ENCODE measurements around the gene TNKS2.
"Not testable (repeated sequence)": the region's sequence is repeated elsewhere in the genome, so short reads cannot be mapped to it uniquely, and the experiment has no call there.

The TNKS2 gene

GRCh38 chr10:91885362-91886079 is 87.3 kb downstream of the TNKS2 start:
- Histone ChIP-seq H3K4me3 (ENCODE audit: insufficient read depth, low read depth, low read length) (no peak overlapping the region), H3K27me3 (ENCODE audit: control insufficient read depth, insufficient read depth, low read length, poor library complexity, severe bottlenecking) (no peaks in the 10 kb centered on the region), H3K9me3 (ENCODE audit: control insufficient read depth, low read length) (no peaks in the 10 kb centered on the region), H3K27ac (ENCODE audit: insufficient read depth, low read depth, low read length, poor library complexity, severe bottlenecking) (peak overlapping the region; percentile 66), H3K4me1 (ENCODE audit: control insufficient read depth, insufficient read depth, low read length) (peaks cover 50% of the 10 kb centered on the region), H3K36me3 (ENCODE audit: control insufficient read depth, insufficient read depth, low read length) (no peaks in the 10 kb centered on the region)
- 93 to 95% methylated on average over 8 of the region's 9 CpGs for WGBS, 2 experiments

DNA sequence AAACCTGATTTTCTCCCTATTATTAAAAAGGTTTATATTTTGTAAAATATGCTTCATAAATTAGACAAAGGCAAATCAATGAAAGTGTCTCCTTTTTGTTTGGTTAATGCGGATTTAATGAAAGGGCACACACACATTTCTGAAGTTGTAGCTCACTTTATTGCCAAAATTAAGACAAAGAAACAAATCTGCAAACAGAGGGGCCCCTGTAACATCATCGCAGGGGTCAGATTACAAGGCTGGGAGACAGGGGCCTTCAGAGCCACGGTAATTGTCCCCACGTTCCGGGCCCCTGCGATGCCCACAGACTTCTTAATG is 88.7 kb downstream of the TNKS2 start:
- Histone ChIP-seq H3K4me1 (ENCODE audit: control insufficient read depth, insufficient read depth, low read length) (peaks cover 48% of the 10 kb centered on the region), H3K36me3 (ENCODE audit: control insufficient read depth, insufficient read depth, low read length) (no peaks in the 10 kb centered on the region), H3K27me3 (ENCODE audit: control insufficient read depth, insufficient read depth, low read length, poor library complexity, severe bottlenecking) (no peaks in the 10 kb centered on the region), H3K4me3 (ENCODE audit: insufficient read depth, low read depth, low read length) (no peak overlapping the region), H3K27ac (ENCODE audit: insufficient read depth, low read depth, low read length, poor library complexity, severe bottlenecking) (peak overlapping the region; percentile 82), H3K9me3 (ENCODE audit: control insufficient read depth, low read length) (no peaks in the 10 kb centered on the region)
- WGBS, 2 experiments = 0% methylated on average over 6 of the region's 6 CpGs

- H3K36me3 ChIP-seq (ENCODE audit: control insufficient read depth, insufficient read depth, low read length) = no peaks in the 10 kb centered on the region
- H3K27me3 ChIP-seq (ENCODE audit: control insufficient read depth, insufficient read depth, low read length, poor library complexity, severe bottlenecking) = no peaks in the 10 kb centered on the region
- H3K9me3 ChIP-seq (ENCODE audit: control insufficient read depth, low read length) = no peaks in the 10 kb centered on the region
- peak overlapping the region; percentile 82 for H3K27ac ChIP-seq (ENCODE audit: insufficient read depth, low read depth, low read length, poor library complexity, severe bottlenecking)
- WGBS, 2 experiments = 1 to 2% methylated on average over 56 to 59 of the region's 59 CpGs
- peaks cover 48% of the 10 kb centered on the region for H3K4me1 ChIP-seq (ENCODE audit: control insufficient read depth, insufficient read depth, low read length)
- peak overlapping the region; percentile 16 for H3K4me3 ChIP-seq (ENCODE audit: insufficient read depth, low read depth, low read length)
Observed at GRCh38 chr10:91887272-91888076, 89.2 kb downstream of the TNKS2 start.

DNA sequence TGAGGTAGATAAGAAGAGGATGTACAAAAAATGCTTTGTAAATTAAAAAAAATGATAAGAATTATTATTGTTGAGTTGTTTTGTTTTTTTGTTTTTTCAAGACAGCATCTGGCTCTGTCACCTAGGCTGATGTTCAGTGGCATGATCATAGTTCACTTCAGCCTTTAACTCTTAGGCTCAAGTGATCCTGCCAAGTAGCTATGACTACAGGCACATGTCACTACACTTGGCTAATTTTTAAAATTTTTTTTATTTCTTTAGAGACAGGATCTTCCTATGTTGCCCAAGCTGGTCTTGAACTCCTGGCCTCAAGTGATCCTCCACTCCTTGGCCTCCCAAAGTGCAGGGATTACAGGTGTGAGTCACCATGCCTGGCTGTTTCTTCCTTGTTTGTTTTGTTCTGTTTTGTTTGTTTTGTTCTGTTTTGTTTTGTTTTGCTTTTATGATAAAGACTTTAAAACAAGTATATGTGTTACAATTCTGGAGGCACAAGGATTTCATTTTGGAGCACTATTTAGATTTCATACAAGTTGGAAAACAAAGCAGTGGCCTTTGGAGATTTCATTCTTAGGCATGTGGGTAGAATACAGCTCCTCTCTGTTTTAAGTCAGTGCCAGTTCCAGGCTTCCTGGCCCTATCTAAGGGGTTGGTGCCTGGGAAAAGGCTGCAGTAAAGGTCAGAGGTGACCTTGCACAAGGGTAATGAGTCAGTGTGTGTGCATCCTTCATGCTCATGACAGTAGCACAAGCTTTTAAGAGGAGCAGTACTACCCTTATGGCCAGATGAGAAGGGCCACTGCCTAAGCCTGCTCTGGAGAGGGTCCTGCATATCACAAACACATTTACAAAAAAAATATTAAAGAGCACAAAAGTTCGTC is 93.1 kb downstream of the TNKS2 start:
- WGBS, 2 experiments = 95% methylated on average over 1 of the region's 1 CpG
- Histone ChIP-seq H3K36me3 (ENCODE audit: control insufficient read depth, insufficient read depth, low read length) (no peaks in the 10 kb centered on the region), H3K27ac (ENCODE audit: insufficient read depth, low read depth, low read length, poor library complexity, severe bottlenecking) (peak overlapping the region; percentile 50), H3K4me3 (ENCODE audit: insufficient read depth, low read depth, low read length) (no peak overlapping the region), H3K9me3 (ENCODE audit: control insufficient read depth, low read length) (no peaks in the 10 kb centered on the region), H3K4me1 (ENCODE audit: control insufficient read depth, insufficient read depth, low read length) (peaks cover 17% of the 10 kb centered on the region), H3K27me3 (ENCODE audit: control insufficient read depth, insufficient read depth, low read length, poor library complexity, severe bottlenecking) (no peaks in the 10 kb centered on the region)

GRCh38 chr10:91893051-91893450 is 94.8 kb downstream of the TNKS2 start:
- Histone ChIP-seq H3K9me3 (ENCODE audit: control insufficient read depth, low read length) (peaks cover 3% of the 10 kb centered on the region), H3K4me3 (ENCODE audit: insufficient read depth, low read depth, low read length) (no peak overlapping the region), H3K36me3 (ENCODE audit: control insufficient read depth, insufficient read depth, low read length) (no peaks in the 10 kb centered on the region), H3K27me3 (ENCODE audit: control insufficient read depth, insufficient read depth, low read length, poor library complexity, severe bottlenecking) (no peaks in the 10 kb centered on the region), H3K27ac (ENCODE audit: insufficient read depth, low read depth, low read length, poor library complexity, severe bottlenecking) (no peak overlapping the region), H3K4me1 (ENCODE audit: control insufficient read depth, insufficient read depth, low read length) (peaks cover 18% of the 10 kb centered on the region)
- 92 to 99% methylated on average over 2 of the region's 2 CpGs for WGBS, 2 experiments

GRCh38 chr10:91894261-91894685 is 96.0 kb downstream of the TNKS2 start:
- peaks cover 13% of the 10 kb centered on the region for H3K4me1 ChIP-seq (ENCODE audit: control insufficient read depth, insufficient read depth, low read length)
- H3K4me3 ChIP-seq (ENCODE audit: insufficient read depth, low read depth, low read length); H3K27me3 ChIP-seq (ENCODE audit: control insufficient read depth, insufficient read depth, low read length, poor library complexity, severe bottlenecking); H3K27ac ChIP-seq (ENCODE audit: insufficient read depth, low read depth, low read length, poor library complexity, severe bottlenecking); H3K36me3 ChIP-seq (ENCODE audit: control insufficient read depth, insufficient read depth, low read length); H3K9me3 ChIP-seq (ENCODE audit: control insufficient read depth, low read length): not testable (repeated sequence)
- WGBS, 2 experiments = 91 to 95% methylated on average over 14 of the region's 14 CpGs

DNA sequence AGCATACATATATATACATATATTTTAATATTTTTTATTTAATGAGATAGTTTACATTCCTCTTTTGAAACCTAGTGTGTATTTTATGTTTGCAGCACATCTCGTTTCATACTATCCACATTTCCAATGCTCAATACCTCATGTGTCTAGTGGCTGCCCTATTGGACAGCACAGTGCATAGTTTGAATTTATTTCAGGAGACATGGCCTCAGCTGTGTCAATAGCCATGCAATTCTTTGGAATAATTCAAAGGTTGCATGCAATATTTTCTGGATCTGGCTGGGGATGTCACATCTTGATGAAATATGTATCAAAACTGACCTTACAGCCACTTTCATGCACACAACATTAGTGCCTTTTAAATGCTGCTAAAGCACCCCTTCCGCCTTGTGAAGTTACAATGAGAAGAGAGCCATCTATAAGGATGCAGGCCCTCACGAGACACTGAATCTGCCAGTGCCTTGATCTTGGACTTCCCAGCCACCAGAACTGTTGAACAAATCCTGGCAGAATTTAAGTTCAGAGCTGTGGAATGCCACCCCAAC is 98.1 kb downstream of the TNKS2 start:
- H3K27ac ChIP-seq (ENCODE audit: insufficient read depth, low read depth, low read length, poor library complexity, severe bottlenecking) = no peak overlapping the region
- no peaks in the 10 kb centered on the region for H3K27me3 ChIP-seq (ENCODE audit: control insufficient read depth, insufficient read depth, low read length, poor library complexity, severe bottlenecking)
- H3K9me3 ChIP-seq (ENCODE audit: control insufficient read depth, low read length) = peaks cover 3% of the 10 kb centered on the region
- H3K36me3 ChIP-seq (ENCODE audit: control insufficient read depth, insufficient read depth, low read length) = no peaks in the 10 kb centered on the region
- H3K4me1 ChIP-seq (ENCODE audit: control insufficient read depth, insufficient read depth, low read length) = peaks cover 8% of the 10 kb centered on the region
- WGBS, 2 experiments = 95 to 99% methylated on average over 3 of the region's 3 CpGs
- no peak overlapping the region for H3K4me3 ChIP-seq (ENCODE audit: insufficient read depth, low read depth, low read length)

DNA sequence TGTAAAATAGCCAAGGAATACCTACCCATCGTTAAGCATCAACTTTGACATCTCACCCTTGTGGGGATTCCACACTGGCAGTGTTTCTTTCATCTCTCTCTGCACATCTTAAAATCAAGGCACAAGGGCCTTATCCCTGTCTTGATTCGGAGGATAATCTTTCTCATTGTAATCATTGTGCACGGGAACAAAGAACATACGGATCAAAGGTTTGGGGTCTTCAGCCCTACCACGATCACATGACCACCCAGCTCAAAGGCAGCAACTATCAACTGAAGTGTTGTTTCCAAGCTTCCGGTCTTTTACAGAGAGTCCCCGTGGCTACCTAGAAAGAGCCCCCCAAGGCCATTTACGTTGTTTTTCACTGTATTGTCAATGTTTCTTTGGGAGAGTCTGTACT is 99.2 kb downstream of the TNKS2 start:
- 65 to 69% methylated on average over 8 of the region's 8 CpGs for WGBS, 2 experiments
- H3K9me3 ChIP-seq (ENCODE audit: control insufficient read depth, low read length) = peaks cover 3% of the 10 kb centered on the region
- H3K27ac ChIP-seq (ENCODE audit: insufficient read depth, low read depth, low read length, poor library complexity, severe bottlenecking) = no peak overlapping the region
- H3K4me3 ChIP-seq (ENCODE audit: insufficient read depth, low read depth, low read length) = no peak overlapping the region
- H3K27me3 ChIP-seq (ENCODE audit: control insufficient read depth, insufficient read depth, low read length, poor library complexity, severe bottlenecking) = no peaks in the 10 kb centered on the region
- no peaks in the 10 kb centered on the region for H3K36me3 ChIP-seq (ENCODE audit: control insufficient read depth, insufficient read depth, low read length)
- H3K4me1 ChIP-seq (ENCODE audit: control insufficient read depth, insufficient read depth, low read length) = peaks cover 8% of the 10 kb centered on the region

- peaks cover 8% of the 10 kb centered on the region for H3K4me1 ChIP-seq (ENCODE audit: control insufficient read depth, insufficient read depth, low read length)
- no peaks in the 10 kb centered on the region for H3K27me3 ChIP-seq (ENCODE audit: control insufficient read depth, insufficient read depth, low read length, poor library complexity, severe bottlenecking)
- no peaks in the 10 kb centered on the region for H3K36me3 ChIP-seq (ENCODE audit: control insufficient read depth, insufficient read depth, low read length)
- no peak overlapping the region for H3K27ac ChIP-seq (ENCODE audit: insufficient read depth, low read depth, low read length, poor library complexity, severe bottlenecking)
- H3K4me3 ChIP-seq (ENCODE audit: insufficient read depth, low read depth, low read length) = no peak overlapping the region
- 65 to 80% methylated on average over 2 of the region's 2 CpGs for WGBS, 2 experiments
- no peaks in the 10 kb centered on the region for H3K9me3 ChIP-seq (ENCODE audit: control insufficient read depth, low read length)
Observed at GRCh38 chr10:91901784-91902677, 103.8 kb downstream of the TNKS2 start.
